SK-N-SH treated with all-trans-retinoic acid at 6 μM for 48 hours (cell line): Measurements from ENCODE around the gene KNDC1.

ENCODE experiments used
- ATAC-seq: fragments of 200-7000 bp; cut with Tn5 transposase; 3 replicates; pipeline ENCODE4 v1.9.1; 2020; ENCODE audit warnings: mild to moderate bottlenecking, moderate library complexity
- ARNTL ChIP-seq: fragments of 450-650 bp; formaldehyde crosslinking; IDR thresholded peaks from 2 replicates; pipeline ENCODE4 v1.5.0; 2020; ENCODE audit warnings: low read depth, mild to moderate bottlenecking, moderate library complexity, borderline replicate concordance
- BACH2 ChIP-seq: fragments of 250-450 bp; sonication (Bioruptor Pico); IDR thresholded peaks from 2 replicates; pipeline ENCODE4 v1.9.0; 2021; ENCODE audit warnings: mild to moderate bottlenecking, borderline replicate concordance
- CSDC2 ChIP-seq: fragments of 250-450 bp; sonication (Bioruptor Pico); IDR thresholded peaks from 2 replicates; pipeline ENCODE4 v1.5.0; 2020; ENCODE audit warnings: mild to moderate bottlenecking, moderate library complexity
- GLIS3 ChIP-seq: fragments of 250-450 bp; sonication (Bioruptor Pico); IDR thresholded peaks from 2 replicates; pipeline ENCODE4 v1.5.0; 2020; ENCODE audit warnings: mild to moderate bottlenecking, moderate library complexity
- OSR1 ChIP-seq: fragments of 250-450 bp; sonication (Bioruptor Pico); IDR thresholded peaks from 2 replicates; pipeline ENCODE4 v1.8.0; 2022; ENCODE audit warnings: moderate library complexity, mild to moderate bottlenecking, inconsistent platforms
- PATZ1 ChIP-seq: fragments of 250-450 bp; sonication (Bioruptor Pico); IDR thresholded peaks from 2 replicates; pipeline ENCODE4 v1.8.0; 2020; ENCODE audit warnings: mild to moderate bottlenecking, moderate library complexity, borderline replicate concordance
- PPARA ChIP-seq: fragments of 250-450 bp; sonication (Bioruptor Pico); IDR thresholded peaks from 2 replicates; pipeline ENCODE4 v1.5.0; 2020; ENCODE audit warnings: mild to moderate bottlenecking, borderline replicate concordance
- RARB ChIP-seq: fragments of 250-450 bp; sonication (Bioruptor Pico); IDR thresholded peaks from 2 replicates; pipeline ENCODE4 v1.8.0; 2021; ENCODE audit warnings: mild to moderate bottlenecking, moderate library complexity
- SNAI2 ChIP-seq: fragments of 250-450 bp; sonication (Bioruptor Pico); IDR thresholded peaks from 2 replicates; pipeline ENCODE4 v1.5.0; 2020; ENCODE audit warnings: mild to moderate bottlenecking, moderate library complexity
- TCF4 ChIP-seq: fragments of 250-450 bp; sonication (Bioruptor Pico); IDR thresholded peaks from 2 replicates; pipeline ENCODE4 v1.8.0; 2021; ENCODE audit warnings: mild to moderate bottlenecking, moderate library complexity, borderline replicate concordance
- TSHZ2 ChIP-seq: fragments of 250-450 bp; sonication (Bioruptor Pico); IDR thresholded peaks from 2 replicates; pipeline ENCODE4 v1.5.0; 2020; ENCODE audit warnings: mild to moderate bottlenecking, moderate library complexity
- ZC3H10 ChIP-seq: fragments of 250-450 bp; sonication (Bioruptor Pico); IDR thresholded peaks from 2 replicates; pipeline ENCODE4 v1.5.1; 2021; ENCODE audit warnings: mild to moderate bottlenecking, moderate library complexity
- ZFP3 ChIP-seq: fragments of 250-450 bp; sonication (Bioruptor Pico); IDR thresholded peaks from 2 replicates; pipeline ENCODE4 v1.5.0; 2020; ENCODE audit warnings: mild to moderate bottlenecking, moderate library complexity
- ZFP30 ChIP-seq: fragments of 450-650 bp; formaldehyde crosslinking; IDR thresholded peaks from 2 replicates; pipeline ENCODE4 v1.5.0; 2022; ENCODE audit warnings: mild to moderate bottlenecking, moderate library complexity
- ZNF8 ChIP-seq: fragments of 450-650 bp; formaldehyde crosslinking; IDR thresholded peaks from 2 replicates; pipeline ENCODE4 v1.5.0; 2020; ENCODE audit warnings: mild to moderate bottlenecking, moderate library complexity
- TF ChIP-seq, protein P1 (sequence below): fragments of 250-450 bp; sonication (Bioruptor Pico); IDR thresholded peaks from 2 replicates; pipeline ENCODE4 v1.8.0; 2021; ENCODE audit warnings: low read depth, mild to moderate bottlenecking, moderate library complexity, borderline replicate concordance

Gene KNDC1

GRCh38 chr10:133164816-133165555 lies 5.0 kb downstream of the KNDC1 start:
- no peak for TF ChIP-seq ARNTL
- no peak for TF ChIP-seq OSR1
- no peak for TF ChIP-seq ZFP30
- TF ChIP-seq TSHZ2 (CRISPR knock-in tag), result no peak
- no peak for TF ChIP-seq SNAI2 (CRISPR knock-in tag)
- no peak for TF ChIP-seq RARB (CRISPR knock-in tag)
- TF ChIP-seq ZFP3 (CRISPR knock-in tag), result no peak
- no peak for TF ChIP-seq CSDC2 (CRISPR knock-in tag)
- TF ChIP-seq ZC3H10, result no peak
- TF ChIP-seq, protein P1, sequence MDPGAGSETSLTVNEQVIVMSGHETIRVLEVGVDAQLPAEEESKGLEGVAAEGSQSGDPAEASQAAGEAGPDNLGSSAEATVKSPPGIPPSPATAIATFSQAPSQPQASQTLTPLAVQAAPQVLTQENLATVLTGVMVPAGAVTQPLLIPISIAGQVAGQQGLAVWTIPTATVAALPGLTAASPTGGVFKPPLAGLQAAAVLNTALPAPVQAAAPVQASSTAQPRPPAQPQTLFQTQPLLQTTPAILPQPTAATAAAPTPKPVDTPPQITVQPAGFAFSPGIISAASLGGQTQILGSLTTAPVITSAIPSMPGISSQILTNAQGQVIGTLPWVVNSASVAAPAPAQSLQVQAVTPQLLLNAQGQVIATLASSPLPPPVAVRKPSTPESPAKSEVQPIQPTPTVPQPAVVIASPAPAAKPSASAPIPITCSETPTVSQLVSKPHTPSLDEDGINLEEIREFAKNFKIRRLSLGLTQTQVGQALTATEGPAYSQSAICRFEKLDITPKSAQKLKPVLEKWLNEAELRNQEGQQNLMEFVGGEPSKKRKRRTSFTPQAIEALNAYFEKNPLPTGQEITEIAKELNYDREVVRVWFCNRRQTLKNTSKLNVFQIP (CRISPR knock-in tag), result no peak
- TF ChIP-seq GLIS3, result no peak
- no peak for ATAC-seq

GRCh38 chr10:133165556-133166503 lies 5.8 kb downstream of the KNDC1 start:
- no peak for TF ChIP-seq ARNTL
- no peak for TF ChIP-seq BACH2 (CRISPR knock-in tag)
- no peak for TF ChIP-seq OSR1
- no peak for TF ChIP-seq ZNF8 (CRISPR knock-in tag)
- TF ChIP-seq ZC3H10, result no peak
- TF ChIP-seq PPARA (CRISPR knock-in tag), result no peak
- TF ChIP-seq CSDC2 (CRISPR knock-in tag), result no peak
- no peak for ATAC-seq

- ATAC-seq, result no peak
- TF ChIP-seq SNAI2 (CRISPR knock-in tag) (no peak), ZNF8 (CRISPR knock-in tag) (no peak), ARNTL (no peak), BACH2 (CRISPR knock-in tag) (no peak), GLIS3 (no peak), PATZ1 (CRISPR knock-in tag) (no peak), PPARA (CRISPR knock-in tag) (no peak), TCF4 (CRISPR knock-in tag) (no peak), ZFP30 (no peak), RARB (CRISPR knock-in tag) (no peak), CSDC2 (CRISPR knock-in tag) (no peak), TSHZ2 (CRISPR knock-in tag) (no peak)
Observed at GRCh38 chr10:133166504-133166827, 6.4 kb downstream of the KNDC1 start.
